Mesendoderm (in vitro differentiated cells): ENCODE results near the gene NXPE3.
A peak's percentile ranks its signal among the peaks of the same experiment; 100 is the strongest.

Source experiments
- DNase-seq: peaks from one replicate; pipeline ENCODE4 v3.0.0; 2013
- H2AK5ac ChIP-seq: 2 replicates; pipeline ENCODE4 v1.6.1; 2013; ENCODE audit warnings: low read length, inconsistent platforms
- H2BK120ac ChIP-seq: 2 replicates; pipeline ENCODE4 v1.6.1; 2013; ENCODE audit warnings: low read depth, mild to moderate bottlenecking, low read length, moderate library complexity, mixed read lengths
- H2BK15ac ChIP-seq: replicated peaks from 2 replicates; pipeline ENCODE4 v1.6.1; 2013; ENCODE audit warnings: low read depth, mild to moderate bottlenecking, moderate library complexity
- H2BK5ac ChIP-seq: 2 replicates; pipeline ENCODE4 v1.6.1; 2013; ENCODE audit warnings: low read length, inconsistent platforms
- H3K18ac ChIP-seq: 2 replicates; pipeline ENCODE4 v1.6.1; 2013; ENCODE audit warnings: mild to moderate bottlenecking, low read length, mixed read lengths
- H3K23ac ChIP-seq: one replicate; pipeline ENCODE4 v1.6.1; 2013; ENCODE audit warnings: low read length
- H3K27ac ChIP-seq: 2 replicates; pipeline ENCODE4 v1.5.1; 2013; ENCODE audit warnings: low read depth, mild to moderate bottlenecking, inconsistent platforms, low read length, moderate library complexity
- H3K27me3 ChIP-seq: 2 replicates; pipeline ENCODE4 v1.6.1; 2013; ENCODE audit warnings: low read length, control low read depth, mild to moderate bottlenecking, inconsistent platforms; ENCODE audit not compliant: insufficient read depth, poor library complexity
- H3K36me3 ChIP-seq: 2 replicates; pipeline ENCODE4 v1.6.1; 2013; ENCODE audit warnings: low read length, inconsistent platforms; ENCODE audit not compliant: control insufficient read depth, insufficient read depth
- H3K4ac ChIP-seq: one replicate; pipeline ENCODE4 v1.6.1; 2013; ENCODE audit warnings: low read depth, mild to moderate bottlenecking, low read length, moderate library complexity
- H3K4me1 ChIP-seq: 2 replicates; pipeline ENCODE4 v1.6.1; 2013; ENCODE audit warnings: low read depth, low read length, inconsistent platforms; ENCODE audit not compliant: control insufficient read depth
- H3K4me2 ChIP-seq: 2 replicates; pipeline ENCODE4 v1.6.1; 2013; ENCODE audit warnings: low read length
- H3K4me3 ChIP-seq: 2 replicates; pipeline ENCODE4 v1.5.1; 2013; ENCODE audit warnings: mild to moderate bottlenecking, low read length
- H3K56ac ChIP-seq: one replicate; pipeline ENCODE4 v1.6.1; 2013; ENCODE audit warnings: low read length
- H3K79me1 ChIP-seq: 2 replicates; pipeline ENCODE4 v1.6.1; 2013; ENCODE audit warnings: low read length, inconsistent platforms
- H3K79me2 ChIP-seq: 2 replicates; pipeline ENCODE4 v1.6.1; 2013; ENCODE audit warnings: mild to moderate bottlenecking, low read length; ENCODE audit not compliant: control insufficient read depth, insufficient read depth
- H3K9ac ChIP-seq: 2 replicates; pipeline ENCODE4 v1.6.1; 2013; ENCODE audit warnings: low read length, inconsistent platforms
- H4K5ac ChIP-seq: one replicate; pipeline ENCODE4 v1.6.1; 2013; ENCODE audit warnings: low read length
- H4K8ac ChIP-seq: one replicate; pipeline ENCODE4 v1.6.1; 2013; ENCODE audit warnings: low read depth, mild to moderate bottlenecking, control low read depth, low read length, moderate library complexity
- WGBS: extraction: QIAGEN DNeasy Blood & Tissue Kit; methylation state at CpG from one replicate; pipeline ENCODE4 v1.1.7; 2013; ENCODE audit warnings: low lambda C conversion rate, missing lambda C conversion rate; ENCODE audit not compliant: insufficient coverage; ENCODE audit errors: extremely low coverage; 5-methylcytosine and 5-hydroxymethylcytosine counted together

Gene NXPE3

DNA sequence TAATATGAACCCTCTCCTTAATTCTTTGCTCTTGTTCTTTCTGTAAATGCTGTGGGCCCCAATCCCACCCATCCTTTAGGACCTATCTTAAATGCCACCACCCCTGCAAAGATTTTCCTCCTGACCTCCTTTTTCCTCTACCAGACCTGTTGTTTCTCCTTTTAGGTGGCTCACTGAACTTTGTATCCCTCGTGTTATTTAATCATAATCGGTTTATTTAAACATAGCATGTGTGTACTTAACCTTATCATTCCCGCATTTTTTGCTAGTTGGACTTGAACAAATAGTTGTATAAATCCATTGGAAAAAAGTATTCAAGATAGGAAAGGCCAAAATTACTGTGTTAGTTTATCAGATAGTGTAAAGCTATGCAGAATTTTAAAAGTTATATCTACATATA lies 69.3 kb downstream of the NXPE3 start:
- no peak overlapping the region for H4K5ac ChIP-seq
- no peak overlapping the region for H2BK5ac ChIP-seq
- H3K4me3 ChIP-seq = no peak overlapping the region
- H2BK15ac ChIP-seq = no peak overlapping the region
- no peak overlapping the region for H4K8ac ChIP-seq
- H2AK5ac ChIP-seq = no peak overlapping the region
- H3K79me2 ChIP-seq = peaks cover 17% of the 10 kb centered on the region
- no peak overlapping the region for H3K23ac ChIP-seq
- no peaks in the 10 kb centered on the region for H3K4me1 ChIP-seq
- H3K27me3 ChIP-seq = no peaks in the 10 kb centered on the region
- H3K79me1 ChIP-seq = peaks cover 4% of the 10 kb centered on the region
- DNase-seq = no peak
- no peak overlapping the region for H3K4me2 ChIP-seq
- no peak overlapping the region for H3K56ac ChIP-seq
- no peak overlapping the region for H3K27ac ChIP-seq
- H3K18ac ChIP-seq = no peak overlapping the region
- H3K9ac ChIP-seq = no peak overlapping the region
- no CpG with 5 or more reads among the region's 3 CpGs for WGBS
- peaks cover 4% of the 10 kb centered on the region for H3K36me3 ChIP-seq
- no peak overlapping the region for H3K4ac ChIP-seq
- H2BK120ac ChIP-seq = no peak overlapping the region

- H3K4me2 ChIP-seq = peak within 1 kb of the TSS; percentile 74
- no peaks in the 10 kb centered on the region for H3K4me1 ChIP-seq
- peak within 1 kb of the TSS; percentile 88 for H3K9ac ChIP-seq
- H3K56ac ChIP-seq = peak within 1 kb of the TSS; percentile 94
- peak within 1 kb of the TSS; percentile 98 for H3K23ac ChIP-seq
- no peak within 1 kb of the TSS for H2AK5ac ChIP-seq
- no CpG with 5 or more reads among the region's 95 CpGs for WGBS
- peak within 1 kb of the TSS; percentile 83 for H3K4me3 ChIP-seq
- H2BK5ac ChIP-seq = peak within 1 kb of the TSS; percentile 11
- peak within 1 kb of the TSS; percentile 93 for H3K27ac ChIP-seq
- H2BK15ac ChIP-seq = no peak within 1 kb of the TSS
- no peak within 1 kb of the TSS for H4K8ac ChIP-seq
- H2BK120ac ChIP-seq = no peak within 1 kb of the TSS
- H3K27me3 ChIP-seq = no peaks in the 10 kb centered on the region
- H3K36me3 ChIP-seq = peaks cover 6% of the 10 kb centered on the region
- H4K5ac ChIP-seq = no peak within 1 kb of the TSS
- DNase-seq = peak; percentile 93
- H3K79me1 ChIP-seq = peaks cover 5% of the 10 kb centered on the region
- peaks cover 17% of the 10 kb centered on the region for H3K79me2 ChIP-seq
- peak within 1 kb of the TSS; percentile 71 for H3K4ac ChIP-seq
- H3K18ac ChIP-seq = peak within 1 kb of the TSS; percentile 100
Observed at GRCh38 chr3:101848754-101849713, 70.0 kb downstream of the NXPE3 start, which contains the start of gene NFKBIZ. Gene NFKBIZ, plus strand, starts transcription at chr3:101849514. Its CDS starts 115 bp downstream, at chr3:101849629.

- Histone ChIP-seq H3K27me3 (no peaks in the 10 kb centered on the region), H2BK15ac (no peak overlapping the region), H3K56ac (peak overlapping the region; percentile 94), H3K23ac (peak overlapping the region; percentile 98), H3K18ac (peak overlapping the region; percentile 11), H3K27ac (peak overlapping the region; percentile 93), H2AK5ac (no peak overlapping the region), H3K9ac (peak overlapping the region; percentile 88), H3K4me2 (peak overlapping the region; percentile 74), H3K79me2 (peaks cover 17% of the 10 kb centered on the region), H3K4me3 (peak overlapping the region; percentile 83), H4K8ac (no peak overlapping the region), H3K79me1 (peaks cover 5% of the 10 kb centered on the region), H3K36me3 (peaks cover 8% of the 10 kb centered on the region), H2BK5ac (no peak overlapping the region), H2BK120ac (no peak overlapping the region), H4K5ac (no peak overlapping the region), H3K4ac (peak overlapping the region; percentile 63), H3K4me1 (no peaks in the 10 kb centered on the region)
- peak; percentile 68 for DNase-seq
- no CpG with 5 or more reads among the region's 67 CpGs for WGBS
Observed at GRCh38 chr3:101849714-101850245, 70.8 kb downstream of the NXPE3 start.

GRCh38 chr3:101850246-101851051 lies 71.4 kb downstream of the NXPE3 start:
- no peaks in the 10 kb centered on the region for H3K27me3 ChIP-seq
- no peak overlapping the region for H3K23ac ChIP-seq
- H3K79me2 ChIP-seq = peaks cover 17% of the 10 kb centered on the region
- peak overlapping the region; percentile 83 for H3K4me3 ChIP-seq
- peak overlapping the region; percentile 93 for H3K27ac ChIP-seq
- no peaks in the 10 kb centered on the region for H3K4me1 ChIP-seq
- H3K79me1 ChIP-seq = peaks cover 5% of the 10 kb centered on the region
- WGBS = no CpG with 5 or more reads among the region's 19 CpGs
- H2BK15ac ChIP-seq = no peak overlapping the region
- no peak overlapping the region for H4K5ac ChIP-seq
- H3K56ac ChIP-seq = peak overlapping the region; percentile 94
- H2BK5ac ChIP-seq = no peak overlapping the region
- H3K36me3 ChIP-seq = peaks cover 10% of the 10 kb centered on the region
- H2BK120ac ChIP-seq = no peak overlapping the region
- H3K9ac ChIP-seq = peak overlapping the region; percentile 88
- H3K4ac ChIP-seq = no peak overlapping the region
- H3K4me2 ChIP-seq = peak overlapping the region; percentile 74
- no peak for DNase-seq
- no peak overlapping the region for H4K8ac ChIP-seq
- H3K18ac ChIP-seq = peak overlapping the region; percentile 11
- H2AK5ac ChIP-seq = no peak overlapping the region

GRCh38 chr3:101851072-101851770 lies 72.2 kb downstream of the NXPE3 start:
- WGBS = no CpG with 5 or more reads among the region's 5 CpGs
- Histone ChIP-seq H4K5ac (no peak overlapping the region), H3K4ac (no peak overlapping the region), H3K18ac (no peak overlapping the region), H3K4me1 (no peaks in the 10 kb centered on the region), H3K36me3 (peaks cover 11% of the 10 kb centered on the region), H3K4me3 (no peak overlapping the region), H3K27ac (no peak overlapping the region), H3K79me2 (peaks cover 17% of the 10 kb centered on the region), H4K8ac (no peak overlapping the region), H2BK15ac (no peak overlapping the region), H3K56ac (no peak overlapping the region), H2AK5ac (no peak overlapping the region), H3K9ac (peak overlapping the region; percentile 88), H3K27me3 (no peaks in the 10 kb centered on the region), H2BK5ac (no peak overlapping the region), H3K79me1 (peaks cover 5% of the 10 kb centered on the region), H3K23ac (no peak overlapping the region), H3K4me2 (peak overlapping the region; percentile 74), H2BK120ac (no peak overlapping the region)
- DNase-seq = no peak
